Calu3 (cell line): Measurements from ENCODE around the gene FMN1. TPM values are rescaled to one million over a fixed set of nuclear protein-coding genes. Genes with fewer than 3 reads are reported as not detected.

Experiments
- BruUV-seq: library from RNA; stranded (reverse); fragments of 400-500 nt; replicated peaks from 2 replicates; lab custom pipeline; 2021; lab: Mats Ljungman, UMichigan
- CTCF ChIA-PET: fragments of 300-600 bp; sonication (Branson Sonifier 250); formaldehyde crosslinking; loops from one replicate; lab custom pipeline; 2022; ENCODE audit warnings: antibody characterized with exemption; lab: Charles Lee
- DNase-seq: peaks from one replicate; pipeline ENCODE4 v3.0.0; 2022
- H3K27ac Mint-ChIP-seq: one replicate; pipeline ENCODE4 v1.8.0; 2022; ENCODE audit warnings: mixed read lengths; ENCODE audit not compliant: unreplicated experiment
- H3K27me3 Mint-ChIP-seq: one replicate; pipeline ENCODE4 v1.8.0; 2022; ENCODE audit warnings: mixed read lengths; ENCODE audit not compliant: unreplicated experiment
- H3K36me3 Mint-ChIP-seq: one replicate; pipeline ENCODE4 v1.8.0; 2022; ENCODE audit warnings: mild to moderate bottlenecking, moderate library complexity, mixed read lengths; ENCODE audit not compliant: insufficient read depth, unreplicated experiment
- H3K4me1 Mint-ChIP-seq: one replicate; pipeline ENCODE4 v1.8.0; 2022; ENCODE audit warnings: mild to moderate bottlenecking, low read depth, mixed read lengths; ENCODE audit not compliant: unreplicated experiment
- H3K4me3 Mint-ChIP-seq: one replicate; pipeline ENCODE4 v1.8.0; 2022; ENCODE audit warnings: mild to moderate bottlenecking, low read depth, moderate library complexity, mixed read lengths; ENCODE audit not compliant: unreplicated experiment
- H3K9me3 Mint-ChIP-seq: one replicate; pipeline ENCODE4 v1.8.0; 2022; ENCODE audit warnings: low read depth, mixed read lengths; ENCODE audit not compliant: unreplicated experiment
- CTCF ChIP-seq: fragments of 200-600 bp; IDR thresholded peaks from one replicate; pipeline ENCODE4 v1.8.0; 2022; ENCODE audit warnings: antibody characterized with exemption; ENCODE audit not compliant: unreplicated experiment
- intact Hi-C: fragments of 100-400 bp; cut with micrococcal nuclease; formaldehyde crosslinking; loops from one replicate; pipeline ENCODE4 v1.10.0; 2022; ENCODE audit not compliant: unreplicated experiment
- total RNA-seq: library from RNA; stranded (reverse); gene quantifications from 2 replicates; pipeline ENCODE4 v1.2.3, GENCODE V29; 2022

The FMN1 gene
- total RNA-seq, 1 experiment from 2014 or later, result 7.1 TPM

DNA sequence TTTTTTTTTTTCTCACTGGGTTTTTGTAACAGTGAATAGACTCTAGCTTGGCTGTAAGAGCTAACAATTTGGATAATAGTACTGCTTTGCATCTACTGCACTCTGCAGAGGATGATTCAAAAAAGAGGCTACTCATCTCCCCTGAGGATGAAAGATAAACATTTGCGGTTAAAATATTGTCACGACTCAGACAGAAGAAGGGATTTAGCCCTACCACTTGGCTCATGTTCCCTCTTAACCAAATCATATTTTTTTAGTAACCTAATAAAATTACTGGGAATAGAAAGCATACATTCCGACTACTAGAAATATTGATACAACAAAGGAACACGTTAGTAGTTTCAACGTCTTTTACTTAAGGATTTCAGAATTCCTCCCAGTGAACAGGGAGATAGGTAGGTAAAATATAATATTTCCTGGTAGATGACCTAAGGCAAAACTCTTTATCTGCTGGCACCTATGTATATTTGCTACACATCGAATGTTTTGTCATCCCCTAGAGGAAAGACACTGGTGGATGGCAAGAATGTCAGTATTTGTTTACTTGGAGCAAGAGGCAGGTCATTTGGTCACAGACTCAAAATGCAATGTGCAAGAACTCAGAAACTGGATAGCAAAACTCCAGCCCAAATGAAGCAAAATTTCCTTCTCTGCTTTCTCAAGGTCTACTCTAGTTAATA, 365.9 kb downstream of the FMN1 start:
- Mint-ChIP-seq H3K27me3 (no peaks in the 10 kb centered on the region), H3K36me3 (no peaks in the 10 kb centered on the region), H3K27ac (no peak overlapping the region), H3K4me3 (no peak overlapping the region), H3K9me3 (no peaks in the 10 kb centered on the region), H3K4me1 (peaks cover 13% of the 10 kb centered on the region)
- BruUV-seq, result no TSS peak
- CTCF ChIA-PET, result no interaction called here
- DNase-seq, result no peak
- TF ChIP-seq CTCF, result no peak
- intact Hi-C loops, result no loop called here

DNA sequence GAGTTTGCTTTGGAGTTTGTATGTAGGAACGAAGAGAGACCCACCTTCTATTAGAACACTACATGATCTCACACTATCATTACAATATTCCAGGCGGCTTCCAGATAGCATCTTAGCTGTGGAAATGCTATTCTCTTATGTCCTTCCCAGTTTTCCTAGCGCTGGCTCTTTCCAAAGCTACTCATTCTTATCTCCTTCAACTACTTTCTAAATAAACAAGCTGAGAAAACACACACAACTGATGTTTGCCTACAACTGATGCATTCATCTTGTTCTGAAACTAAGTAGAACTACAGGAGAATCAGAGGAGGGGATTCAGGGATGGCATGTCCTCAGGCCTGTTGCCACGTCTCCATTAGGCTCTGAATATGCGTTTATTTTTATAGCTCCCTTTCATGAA, 367.8 kb downstream of the FMN1 start:
- H3K27ac Mint-ChIP-seq, result no peak overlapping the region
- no peak overlapping the region for H3K4me3 Mint-ChIP-seq
- no peak for TF ChIP-seq CTCF
- H3K4me1 Mint-ChIP-seq, result peaks cover 13% of the 10 kb centered on the region
- H3K27me3 Mint-ChIP-seq, result no peaks in the 10 kb centered on the region
- BruUV-seq, result no TSS peak
- no peaks in the 10 kb centered on the region for H3K36me3 Mint-ChIP-seq
- no peaks in the 10 kb centered on the region for H3K9me3 Mint-ChIP-seq
- intact Hi-C loops, result no loop called here
- CTCF ChIA-PET, result no interaction called here
- DNase-seq, result no peak

GRCh38 chr15:32825219-32825618, 369.3 kb downstream of the FMN1 start:
- no peak for TF ChIP-seq CTCF
- Mint-ChIP-seq H3K27me3 (no peaks in the 10 kb centered on the region), H3K4me3 (no peak overlapping the region), H3K4me1 (peaks cover 13% of the 10 kb centered on the region), H3K27ac (no peak overlapping the region), H3K9me3 (no peaks in the 10 kb centered on the region), H3K36me3 (no peaks in the 10 kb centered on the region)
- BruUV-seq, result no TSS peak
- intact Hi-C loops, result no loop called here
- DNase-seq, result no peak
- CTCF ChIA-PET, result no interaction called here

GRCh38 chr15:32824777-32825176, 369.7 kb downstream of the FMN1 start:
- Mint-ChIP-seq H3K27me3 (no peaks in the 10 kb centered on the region), H3K27ac (no peak overlapping the region), H3K9me3 (no peaks in the 10 kb centered on the region), H3K4me1 (peaks cover 13% of the 10 kb centered on the region), H3K4me3 (no peak overlapping the region), H3K36me3 (no peaks in the 10 kb centered on the region)
- no TSS peak for BruUV-seq
- intact Hi-C loops, result no loop called here
- CTCF ChIA-PET, result no interaction called here
- no peak for DNase-seq
- no peak for TF ChIP-seq CTCF
